ENCODE measurements around the gene AQP2.

Gene AQP2, protein sequence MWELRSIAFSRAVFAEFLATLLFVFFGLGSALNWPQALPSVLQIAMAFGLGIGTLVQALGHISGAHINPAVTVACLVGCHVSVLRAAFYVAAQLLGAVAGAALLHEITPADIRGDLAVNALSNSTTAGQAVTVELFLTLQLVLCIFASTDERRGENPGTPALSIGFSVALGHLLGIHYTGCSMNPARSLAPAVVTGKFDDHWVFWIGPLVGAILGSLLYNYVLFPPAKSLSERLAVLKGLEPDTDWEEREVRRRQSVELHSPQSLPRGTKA

GRCh38 chr12:49950273-49951251 lies at the start of gene AQP2:
Gene AQP2, plus strand, starts transcription at chr12:49950737. Its CDS starts 94 bp downstream, at chr12:49950831.
- DNase-seq (ENCODE audit: low spot score) = no peak

GRCh38 chr12:49901026-49901425 lies 49.5 kb upstream of the AQP2 start:
- DNase-seq (ENCODE audit: low spot score) = no peak

- no peak for DNase-seq (ENCODE audit: low spot score)
These were observed 48.6 kb upstream of the AQP2 start for GRCh38 chr12:49901986-49902385.

- DNase-seq (ENCODE audit: low spot score) = no peak
These were observed 47.9 kb upstream of the AQP2 start for GRCh38 chr12:49902399-49903350.

DNA sequence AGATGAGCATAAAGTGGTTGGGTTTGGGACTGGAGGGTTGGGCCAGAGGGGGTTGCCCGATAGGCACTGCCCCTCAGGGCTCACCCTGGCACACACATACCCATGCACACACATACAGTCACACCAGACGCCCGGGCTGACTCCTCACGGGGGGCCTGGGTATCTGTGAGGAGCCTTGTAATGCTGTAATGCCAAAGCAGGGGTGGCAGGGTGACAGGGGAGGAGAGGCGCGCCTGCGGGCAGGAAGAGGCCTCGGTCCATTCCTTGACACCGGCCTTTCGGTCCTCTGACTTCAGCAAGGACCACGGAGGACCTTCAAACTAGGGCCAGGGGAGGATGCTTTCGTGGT lies 47.2 kb upstream of the AQP2 start:
- DNase-seq (ENCODE audit: low spot score) = no peak

DNA sequence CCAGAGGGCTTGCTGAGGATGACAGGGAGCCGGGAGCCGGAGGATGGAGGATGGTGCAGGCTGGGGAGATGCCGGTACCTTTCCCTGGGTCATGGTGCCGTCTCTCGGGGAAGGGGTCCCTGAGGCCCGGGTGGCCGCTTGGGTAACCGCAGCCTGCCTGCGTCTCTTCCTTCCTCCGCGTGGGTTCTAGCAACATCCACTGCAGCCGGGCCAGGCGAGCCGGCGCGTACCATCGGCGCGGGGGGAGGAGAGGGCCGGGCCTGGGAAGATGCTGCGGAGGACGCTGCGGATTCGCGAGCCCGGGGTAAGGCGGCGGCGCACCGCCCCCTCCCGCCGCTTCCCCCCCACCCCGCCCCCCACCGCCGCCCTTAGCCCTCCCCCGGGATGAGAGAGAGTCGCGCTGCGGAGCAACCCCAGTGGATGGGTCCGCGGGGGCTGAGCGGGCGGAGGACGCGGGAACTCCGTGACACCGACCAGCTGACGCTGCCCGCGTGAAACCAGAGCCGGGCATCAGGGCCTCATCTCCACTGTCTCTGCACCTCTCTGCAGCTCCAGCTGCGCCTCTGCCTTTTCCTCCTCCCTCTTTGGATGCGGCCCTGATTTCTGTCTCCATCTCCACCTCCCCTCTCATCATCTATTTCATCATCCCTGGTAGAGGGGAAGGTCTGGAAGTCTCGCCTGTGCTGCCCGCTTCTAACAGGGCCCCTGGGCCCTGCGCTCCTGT lies 46.7 kb upstream of the AQP2 start, which contains the start of gene FAIM2:
TSS of gene FAIM2 (minus strand) at position 201 of the 724 bp plus-strand sequence. CDS start at position 93, 108 bp downstream.
- no peak for DNase-seq (ENCODE audit: low spot score)

DNA sequence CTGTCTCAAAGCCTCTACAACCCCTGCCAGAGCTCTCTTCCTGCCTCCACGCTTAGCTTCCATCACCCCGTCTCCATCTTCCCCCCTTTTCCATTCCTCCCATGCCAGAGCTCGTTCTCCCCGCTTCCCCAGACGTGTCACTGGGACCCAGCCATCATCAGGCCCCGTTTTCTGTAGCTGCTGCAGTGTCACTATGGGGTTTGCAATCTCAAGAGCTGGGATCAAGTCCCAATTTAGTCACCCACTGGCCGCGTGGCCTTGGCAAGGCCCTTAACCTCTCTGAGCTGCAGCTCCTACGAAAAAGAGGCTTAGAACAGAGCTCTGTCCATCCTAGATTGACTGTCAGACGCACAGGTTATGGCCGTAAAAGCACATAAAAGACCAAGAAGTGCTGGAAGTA lies 45.9 kb upstream of the AQP2 start:
- DNase-seq (ENCODE audit: low spot score) = no peak

DNA sequence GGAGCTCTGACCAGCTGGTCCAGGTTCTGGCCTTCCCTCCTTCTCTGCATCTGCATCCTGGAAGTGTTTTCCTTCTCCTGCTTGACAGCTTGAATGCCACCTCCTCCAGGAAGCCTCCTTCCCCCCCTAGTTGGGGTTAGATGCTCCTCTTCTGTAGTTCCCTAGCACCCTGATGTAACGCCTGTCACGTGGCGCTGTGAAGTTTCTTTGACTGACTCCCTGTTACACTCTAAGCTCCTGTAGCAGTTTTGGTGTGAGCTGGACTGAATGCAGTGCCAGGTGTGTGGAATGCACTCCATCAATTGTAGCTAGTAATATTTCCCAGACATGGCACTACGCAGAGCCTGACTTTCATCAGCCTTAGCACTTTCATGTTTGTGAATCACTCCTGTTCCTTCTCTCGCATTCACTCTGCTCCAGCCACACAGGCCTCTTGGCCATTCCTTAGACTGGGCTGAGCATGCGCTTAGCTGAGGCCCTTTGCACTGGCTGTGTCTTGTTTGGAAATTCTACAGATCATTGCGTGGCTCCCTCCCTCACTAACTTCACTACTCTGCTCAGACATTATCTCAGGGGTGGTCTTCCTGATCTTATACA lies 44.7 kb upstream of the AQP2 start:
- DNase-seq (ENCODE audit: low spot score) = no peak

DNA sequence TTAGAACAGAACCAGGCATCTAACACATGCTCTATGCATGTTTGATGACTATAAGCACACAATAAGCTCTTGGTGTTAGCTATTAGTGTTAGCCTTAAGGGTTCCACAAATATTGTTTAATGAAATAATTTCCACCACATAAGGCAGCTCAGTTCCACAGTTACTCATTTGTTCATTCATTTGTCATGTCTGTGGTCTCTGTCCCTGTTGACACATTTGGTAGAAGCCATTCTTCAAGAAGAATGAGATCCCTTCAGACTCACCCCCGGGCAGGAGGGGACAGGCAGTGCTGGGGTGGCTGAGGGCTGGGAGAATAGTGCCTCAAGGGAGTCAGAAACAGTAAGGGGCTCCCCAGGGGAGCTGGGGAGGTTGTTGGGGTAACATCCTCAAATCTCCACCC lies 43.2 kb upstream of the AQP2 start:
- DNase-seq (ENCODE audit: low spot score) = no peak

DNA sequence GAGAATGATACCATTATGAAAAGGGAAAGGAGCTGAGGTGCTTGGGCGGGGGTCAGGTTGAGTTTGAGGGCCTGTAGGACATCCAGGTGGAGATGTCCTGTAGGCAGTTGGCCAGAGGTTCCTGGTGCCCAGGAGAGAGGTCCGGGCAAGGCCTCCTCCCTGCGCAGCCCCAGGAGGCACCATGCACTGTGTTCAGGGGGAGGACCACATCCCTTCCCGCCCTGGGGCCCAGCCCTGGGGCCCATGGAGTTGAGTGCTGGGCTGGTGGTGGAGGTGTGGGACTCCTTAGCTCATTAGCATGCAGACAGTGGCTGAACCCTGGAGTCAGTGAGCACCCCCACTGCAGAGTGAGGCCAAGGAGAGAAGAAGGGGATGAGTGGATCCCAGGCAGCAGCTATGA lies 41.2 kb upstream of the AQP2 start:
- no peak for DNase-seq (ENCODE audit: low spot score)

DNA sequence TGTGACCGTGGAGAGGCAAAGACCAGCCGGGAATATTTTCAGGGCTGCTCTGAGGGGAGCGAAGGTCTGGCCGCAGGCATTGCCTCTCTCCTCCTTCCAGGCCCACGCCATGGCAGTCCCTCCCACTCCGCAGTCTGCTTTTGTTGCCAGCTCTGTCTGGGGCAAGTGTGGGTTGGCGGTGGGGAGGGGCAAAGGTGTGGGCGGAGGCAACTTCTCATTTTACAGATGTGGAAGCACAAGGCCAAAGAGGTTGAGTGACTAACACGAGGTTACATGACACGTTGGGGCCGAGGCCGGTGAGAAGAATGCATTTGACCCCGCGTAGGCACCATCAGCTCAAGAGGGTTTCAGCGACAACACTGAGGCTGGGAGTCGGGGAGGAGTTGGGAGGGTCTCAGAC lies 40.7 kb upstream of the AQP2 start:
- DNase-seq (ENCODE audit: low spot score) = no peak

- DNase-seq (ENCODE audit: low spot score) = no peak
These were observed 40.0 kb upstream of the AQP2 start for GRCh38 chr12:49910331-49911212.

DNA sequence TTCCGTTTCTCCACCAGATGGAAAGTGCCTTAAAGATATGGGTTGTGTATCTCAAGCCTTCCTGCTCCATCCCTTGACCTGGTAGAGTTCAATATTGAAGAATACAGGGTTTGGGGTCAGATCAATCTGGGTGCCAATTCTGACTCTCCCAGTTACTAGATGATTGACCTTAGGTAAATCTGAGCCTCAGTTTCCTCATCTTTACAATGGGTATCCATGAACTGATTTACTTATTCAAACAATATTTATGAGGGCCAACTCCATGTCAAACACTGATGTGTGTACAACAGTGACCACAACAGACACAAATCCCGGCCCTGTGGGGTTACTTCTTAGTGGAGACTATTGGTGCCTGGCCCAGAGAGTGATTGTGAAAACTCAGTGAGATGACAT lies 39.3 kb upstream of the AQP2 start:
- no peak for DNase-seq (ENCODE audit: low spot score)

GRCh38 chr12:49912345-49913255 lies 37.9 kb upstream of the AQP2 start:
- DNase-seq (ENCODE audit: low spot score) = no peak

DNA sequence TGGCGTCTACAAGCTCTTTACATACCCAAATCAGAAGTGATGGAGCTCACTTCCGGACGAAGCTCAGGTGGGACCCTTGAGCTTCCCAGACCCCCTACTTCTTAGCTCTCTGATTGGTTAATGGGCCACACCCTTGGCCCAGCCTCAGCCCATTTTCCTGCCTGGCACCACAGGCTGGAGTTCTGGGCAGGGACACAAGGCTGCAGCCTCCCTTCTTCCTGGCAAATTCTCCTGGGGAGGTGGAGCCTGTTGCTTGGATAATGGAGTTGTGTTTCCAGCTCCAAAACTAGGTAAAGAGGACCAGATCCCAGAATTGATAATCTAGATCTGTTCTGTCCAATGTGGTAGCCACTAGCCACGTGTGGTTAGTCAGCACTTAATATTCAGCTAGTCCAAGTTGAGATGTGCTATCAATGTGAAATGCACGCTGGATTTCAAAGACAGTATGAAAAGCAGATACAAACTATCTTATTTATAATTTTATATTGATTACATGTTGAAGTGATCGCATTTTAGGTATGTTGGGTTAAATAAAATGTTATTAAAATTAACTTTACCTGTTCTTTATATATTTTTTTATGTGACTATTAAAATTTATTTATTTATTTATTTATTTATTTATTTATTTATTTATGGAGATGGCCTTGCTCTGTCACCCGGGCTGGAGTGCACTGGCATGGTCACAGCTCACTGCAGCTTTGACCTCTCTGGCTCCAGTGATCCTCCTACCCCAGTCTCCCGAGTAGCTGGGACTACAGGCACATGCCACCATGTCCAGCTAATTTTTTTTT lies 34.2 kb upstream of the AQP2 start:
- DNase-seq (ENCODE audit: low spot score) = no peak

GRCh38 chr12:49917166-49917787 lies 33.3 kb upstream of the AQP2 start:
- DNase-seq (ENCODE audit: low spot score) = no peak

GRCh38 chr12:49917788-49918173 lies 32.8 kb upstream of the AQP2 start:
- DNase-seq (ENCODE audit: low spot score) = no peak

Data from HuH-7 (cell line).